Kidney epithelial cell (primary cell): ENCODE results near the gene DGKE. TPM values are rescaled to one million over a fixed set of nuclear protein-coding genes. Genes with fewer than 3 reads are reported as not detected.

Experiments used
- DNase-seq: peaks from one replicate; pipeline ENCODE4 v3.0.0-alpha.2; 2010; ENCODE audit warnings: low read depth
- H3K27me3 ChIP-seq: 2 replicates; pipeline ENCODE4 v1.6.0; 2011; ENCODE audit warnings: low read length; ENCODE audit not compliant: control insufficient read depth, insufficient read depth
- H3K36me3 ChIP-seq: 2 replicates; pipeline ENCODE4 v1.5.1; 2011; ENCODE audit warnings: low read length; ENCODE audit not compliant: control insufficient read depth, insufficient read depth
- H3K4me3 ChIP-seq: 2 replicates; pipeline ENCODE4 v1.5.1; 2011; ENCODE audit warnings: low read depth, mild to moderate bottlenecking, control low read depth, low read length
- CTCF ChIP-seq: IDR thresholded peaks from 2 replicates; pipeline ENCODE4 v1.5.1; 2011; ENCODE audit warnings: mild to moderate bottlenecking, moderate library complexity, low read length, control low read depth, inconsistent platforms; ENCODE audit not compliant: insufficient read depth, poor library complexity, severe bottlenecking
- total RNA-seq: library from RNA; depleted of rRNA; stranded (reverse); fragments of >200 nt; gene quantifications from 2 replicates; pipeline ENCODE4 v1.2.3, GENCODE V29; 2015

DGKE gene
- total RNA-seq, 1 donor from 2014 or later = 7.0 TPM

GRCh38 chr17:56831369-56832095 is 2.4 kb upstream of the DGKE start:
- no peak overlapping the region for H3K4me3 ChIP-seq
- no peaks in the 10 kb centered on the region for H3K27me3 ChIP-seq
- no peaks in the 10 kb centered on the region for H3K36me3 ChIP-seq
- no peak for TF ChIP-seq CTCF
- no peak for DNase-seq

- H3K27me3 ChIP-seq = no peaks in the 10 kb centered on the region
- H3K4me3 ChIP-seq = peak overlapping the region; percentile 1
- no peak for TF ChIP-seq CTCF
- no peaks in the 10 kb centered on the region for H3K36me3 ChIP-seq
- no peak for DNase-seq
Observed at GRCh38 chr17:56832446-56832845, 1.5 kb upstream of the DGKE start.

GRCh38 chr17:56833057-56833808 is 718 bp upstream of the DGKE start:
- TF ChIP-seq CTCF = no peak
- Histone ChIP-seq H3K36me3 (no peaks in the 10 kb centered on the region), H3K27me3 (no peaks in the 10 kb centered on the region), H3K4me3 (peak overlapping the region; percentile 85)
- no peak for DNase-seq

GRCh38 chr17:56834380-56835263 is 671 bp downstream of the DGKE start:
- no peak for DNase-seq
- Histone ChIP-seq H3K36me3 (no peaks in the 10 kb centered on the region), H3K4me3 (peak overlapping the region; percentile 85), H3K27me3 (no peaks in the 10 kb centered on the region)
- TF ChIP-seq CTCF = peak; percentile 14

GRCh38 chr17:56835264-56835585 is 1.3 kb downstream of the DGKE start:
- H3K36me3 ChIP-seq = no peaks in the 10 kb centered on the region
- peak overlapping the region; percentile 85 for H3K4me3 ChIP-seq
- no peak for DNase-seq
- H3K27me3 ChIP-seq = no peaks in the 10 kb centered on the region
- TF ChIP-seq CTCF = no peak
